Heart left ventricle (tissue), 13 donors: ENCODE results near the gene CNTN4.

Source experiments
- CTCF ChIP-seq, 12 donors: fragments of 200-600 bp; sonication (generic) in 4 of 12; IDR thresholded peaks; one replicate each; pipeline versions ENCODE4 v1.5.0 to v1.8.0; 2018 to 2022; ENCODE audit warnings: antibody characterized with exemption in 12 of 12, mild to moderate bottlenecking in 5 of 12
- POLR2A ChIP-seq, 2 donors: fragments of 450-650 bp; IDR thresholded peaks; one replicate each; pipeline ENCODE4 v1.6.1; 2017; ENCODE audit warnings: antibody characterized with exemption in 2 of 2, mild to moderate bottlenecking in 2 of 2, moderate library complexity in 2 of 2
- donor health status: ischemic (EF 13 %, LVEDD 7.1; RV severe dilation, severe dysfunction).
- donor health status: DM: no; HTN: yes; CAD: no.
- donor health status: DM: no; HTN: no; CAD: no.
- donor health status: ischemic (EF 25% LVEDD 6.9; RV normal size, moderate dysfunction).
- donor health status: ischemic (EF 25% LVEDD 5.7; RV mildly dilated, moderate dysfunction).
- donor health status: ischemic (EF 35%, LVEDD 5.7; RV mildly dilated, moderate dysfunction).
- donor health status: nonischemic (EF 11% LVEDD 7.7; RV severe dilation, severe dysfunction).
- donor health status: DM: yes; HTN: yes; CAD: no.
- donor health status: PGD.
- donor health status: ischemic (EF 29% LVEDD 5.4; RV normal size, mild dysfunction).
- donor health status: nonischemic (EF 23%, LVEDD 6.1; RV moderate dilation, normal function).

- TF ChIP-seq CTCF (IDR thresholded peaks at IDR 0.05) (no peak), POLR2A (IDR thresholded peaks at IDR 0.05) (no peak)
Measured at GRCh38 chr3:2420919-2421318, 322.3 kb downstream of the CNTN4 start.
